ENCODE data around the gene MEX3A.
A peak's percentile ranks its signal among the peaks of the same experiment; 100 is the strongest.

MEX3A gene

GRCh38 chr1:156081917-156082308 is 352 bp downstream of the MEX3A start:
- no peak for DNase-seq (ENCODE audit: low read depth, low spot score)
- no peak for TF ChIP-seq CTCF (IDR thresholded peaks at IDR 0.05; ENCODE audit: low read depth, low read length)
- in situ Hi-C loops (cut with HindIII; ENCODE audit: low sequenced_read_pairs): no loop called here
- H3K4me3 ChIP-seq (ENCODE audit: low read depth, low read length): peak overlapping the region; percentile 86

GRCh38 chr1:156081180-156081916 is 917 bp downstream of the MEX3A start:
- in situ Hi-C loops (cut with HindIII; ENCODE audit: low sequenced_read_pairs): no loop called here
- DNase-seq (ENCODE audit: low read depth, low spot score): no peak
- H3K4me3 ChIP-seq (ENCODE audit: low read depth, low read length): peak overlapping the region; percentile 86
- no peak for TF ChIP-seq CTCF (IDR thresholded peaks at IDR 0.05; ENCODE audit: low read depth, low read length)

GRCh38 chr1:156080863-156081179 is 1.4 kb downstream of the MEX3A start:
- no peak for TF ChIP-seq CTCF (IDR thresholded peaks at IDR 0.05; ENCODE audit: low read depth, low read length)
- peak overlapping the region; percentile 86 for H3K4me3 ChIP-seq (ENCODE audit: low read depth, low read length)
- in situ Hi-C loops (cut with HindIII; ENCODE audit: low sequenced_read_pairs): no loop called here
- no peak for DNase-seq (ENCODE audit: low read depth, low spot score)

- peak overlapping the region; percentile 86 for H3K4me3 ChIP-seq (ENCODE audit: low read depth, low read length)
- in situ Hi-C loops (cut with HindIII; ENCODE audit: low sequenced_read_pairs): no loop called here
- no peak for DNase-seq (ENCODE audit: low read depth, low spot score)
- no peak for TF ChIP-seq CTCF (IDR thresholded peaks at IDR 0.05; ENCODE audit: low read depth, low read length)
Observed at GRCh38 chr1:156080241-156080862, 1.9 kb downstream of the MEX3A start.

GRCh38 chr1:156079762-156080161 is 2.5 kb downstream of the MEX3A start:
- DNase-seq (ENCODE audit: low read depth, low spot score): no peak
- TF ChIP-seq CTCF (IDR thresholded peaks at IDR 0.05; ENCODE audit: low read depth, low read length): no peak
- in situ Hi-C loops (cut with HindIII; ENCODE audit: low sequenced_read_pairs): no loop called here
- H3K4me3 ChIP-seq (ENCODE audit: low read depth, low read length): peak overlapping the region; percentile 86

GRCh38 chr1:156078728-156079127 is 3.5 kb downstream of the MEX3A start:
- no peak for DNase-seq (ENCODE audit: low read depth, low spot score)
- TF ChIP-seq CTCF (IDR thresholded peaks at IDR 0.05; ENCODE audit: low read depth, low read length): no peak
- in situ Hi-C loops (cut with HindIII; ENCODE audit: low sequenced_read_pairs): no loop called here
- H3K4me3 ChIP-seq (ENCODE audit: low read depth, low read length): no peak overlapping the region
